BJ (cell line): ENCODE measurements around the gene MIA3. TPM values are rescaled to one million over a fixed set of nuclear protein-coding genes. Genes with fewer than 3 reads are reported as not detected.
A peak's percentile ranks its signal among the peaks of the same experiment; 100 is the strongest.

Experiments
- CTCF ChIA-PET: fragments of 350-600 bp; formaldehyde crosslinking; extraction: SDS; loops from one replicate; lab custom pipeline; 2021; ENCODE audit warnings: antibody characterized with exemption, inconsistent platforms; lab: Yijun Ruan, JAX
- POLR2A ChIA-PET: fragments of 300-600 bp; sonication (Branson Sonifier 250); formaldehyde crosslinking; extraction: SDS; loops from one replicate; lab custom pipeline; 2021; ENCODE audit warnings: antibody characterized with exemption; lab: Charles Lee
- DNase-seq: peaks from one replicate; pipeline ENCODE4 v3.0.0-alpha.2; 2011; ENCODE audit warnings: low read depth
- H3K27me3 ChIP-seq: 2 replicates; pipeline ENCODE4 v1.6.0; 2011; ENCODE audit warnings: low read length; ENCODE audit not compliant: control insufficient read depth, insufficient read depth
- H3K36me3 ChIP-seq: 2 replicates; pipeline ENCODE4 v1.5.1; 2011; ENCODE audit warnings: low read length; ENCODE audit not compliant: control insufficient read depth, insufficient read depth
- H3K4me3 ChIP-seq: 2 replicates; pipeline ENCODE4 v1.5.1; 2011; ENCODE audit warnings: low read depth, mild to moderate bottlenecking, control low read depth, low read length
- polyA plus RNA-seq: library from polyadenylated mRNA; depleted of rRNA; stranded (reverse); fragments of >200 nt; gene quantifications from 2 replicates; pipeline ENCODE4 v1.2.3, GENCODE V29; 2011
- TF ChIP-seq, protein P1 (sequence below): IDR thresholded peaks from 2 replicates; pipeline ENCODE4 v1.5.1; 2011; ENCODE audit warnings: low read depth, mild to moderate bottlenecking, control low read depth, inconsistent platforms, low read length, moderate library complexity; ENCODE audit not compliant: insufficient read depth

MIA3 gene
- polyA plus RNA-seq, 1 experiment, result 79.3 TPM

DNA sequence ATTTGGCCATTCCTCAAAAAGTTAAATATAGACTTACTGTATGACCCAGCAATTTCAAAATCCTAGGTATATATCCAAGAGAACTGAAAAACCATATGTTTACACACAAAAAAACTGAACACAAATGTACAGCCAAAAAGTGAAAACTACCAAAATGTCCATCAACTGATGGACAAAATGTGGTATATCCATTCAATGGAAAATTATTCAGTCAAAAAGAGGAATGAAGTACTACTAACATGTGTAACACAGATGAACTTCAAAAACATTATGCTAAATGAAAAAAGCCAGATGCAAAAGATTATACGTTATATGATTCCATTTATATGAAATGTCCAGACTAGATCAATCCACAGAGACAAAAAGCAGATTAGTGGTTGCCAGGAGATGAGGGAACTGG is 86.4 kb downstream of the MIA3 start:
- TF ChIP-seq, protein P1, sequence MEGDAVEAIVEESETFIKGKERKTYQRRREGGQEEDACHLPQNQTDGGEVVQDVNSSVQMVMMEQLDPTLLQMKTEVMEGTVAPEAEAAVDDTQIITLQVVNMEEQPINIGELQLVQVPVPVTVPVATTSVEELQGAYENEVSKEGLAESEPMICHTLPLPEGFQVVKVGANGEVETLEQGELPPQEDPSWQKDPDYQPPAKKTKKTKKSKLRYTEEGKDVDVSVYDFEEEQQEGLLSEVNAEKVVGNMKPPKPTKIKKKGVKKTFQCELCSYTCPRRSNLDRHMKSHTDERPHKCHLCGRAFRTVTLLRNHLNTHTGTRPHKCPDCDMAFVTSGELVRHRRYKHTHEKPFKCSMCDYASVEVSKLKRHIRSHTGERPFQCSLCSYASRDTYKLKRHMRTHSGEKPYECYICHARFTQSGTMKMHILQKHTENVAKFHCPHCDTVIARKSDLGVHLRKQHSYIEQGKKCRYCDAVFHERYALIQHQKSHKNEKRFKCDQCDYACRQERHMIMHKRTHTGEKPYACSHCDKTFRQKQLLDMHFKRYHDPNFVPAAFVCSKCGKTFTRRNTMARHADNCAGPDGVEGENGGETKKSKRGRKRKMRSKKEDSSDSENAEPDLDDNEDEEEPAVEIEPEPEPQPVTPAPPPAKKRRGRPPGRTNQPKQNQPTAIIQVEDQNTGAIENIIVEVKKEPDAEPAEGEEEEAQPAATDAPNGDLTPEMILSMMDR, result no peak
- Histone ChIP-seq H3K27me3 (no peaks in the 10 kb centered on the region), H3K4me3 (no peak overlapping the region), H3K36me3 (peaks cover 6% of the 10 kb centered on the region)
- ChIA-PET POLR2A (no interaction called here), CTCF (no interaction called here)
- no peak for DNase-seq

DNA sequence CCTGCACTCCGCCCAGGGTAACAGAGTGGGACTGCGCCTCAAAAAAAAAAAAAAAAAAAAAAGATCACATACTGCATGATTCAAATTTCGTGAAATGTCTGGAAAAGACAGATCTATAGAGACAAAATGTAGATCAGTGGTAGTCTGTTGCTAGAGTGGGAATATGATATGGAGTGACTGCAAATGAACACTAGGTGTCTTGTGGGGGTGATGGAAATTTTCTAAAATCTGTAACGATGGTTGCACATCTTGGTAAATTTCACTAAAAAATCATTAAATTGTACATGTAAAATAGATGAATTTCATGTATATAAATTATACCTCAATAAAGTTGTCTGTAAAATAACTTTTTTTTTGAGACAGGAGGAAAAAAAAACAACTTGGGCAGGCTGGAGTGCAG is 88.9 kb downstream of the MIA3 start:
- H3K36me3 ChIP-seq, result peaks cover 4% of the 10 kb centered on the region
- POLR2A ChIA-PET, result no interaction called here
- no peak for DNase-seq
- H3K27me3 ChIP-seq, result no peaks in the 10 kb centered on the region
- CTCF ChIA-PET, result no interaction called here
- H3K4me3 ChIP-seq, result no peak overlapping the region
- TF ChIP-seq, protein P1, result no peak

DNA sequence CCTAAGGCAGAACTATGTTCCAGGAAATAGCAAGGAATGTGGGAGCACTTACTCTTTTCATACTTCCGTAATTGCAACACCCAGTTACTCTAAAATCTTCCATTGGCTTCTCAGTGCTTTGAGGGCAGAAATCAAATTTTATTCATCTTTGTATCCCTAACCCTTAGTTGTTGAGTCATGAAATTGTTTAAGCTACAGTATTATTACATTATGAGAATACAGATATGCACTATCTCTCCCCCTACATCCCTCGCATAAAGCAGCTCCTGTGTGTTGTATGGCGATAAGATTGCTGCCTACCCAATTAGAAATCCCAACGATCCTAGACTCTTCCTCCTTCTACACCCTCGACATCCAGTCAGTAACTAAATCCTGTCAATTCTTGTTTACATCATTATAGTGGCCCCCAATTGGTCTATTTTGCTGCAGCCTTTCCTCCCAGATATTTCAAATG is 91.8 kb downstream of the MIA3 start:
- TF ChIP-seq, protein P1, result no peak
- CTCF ChIA-PET, result no interaction called here
- DNase-seq, result no peak
- Histone ChIP-seq H3K36me3 (no peaks in the 10 kb centered on the region), H3K27me3 (no peaks in the 10 kb centered on the region), H3K4me3 (no peak overlapping the region)
- POLR2A ChIA-PET, result no interaction called here

DNA sequence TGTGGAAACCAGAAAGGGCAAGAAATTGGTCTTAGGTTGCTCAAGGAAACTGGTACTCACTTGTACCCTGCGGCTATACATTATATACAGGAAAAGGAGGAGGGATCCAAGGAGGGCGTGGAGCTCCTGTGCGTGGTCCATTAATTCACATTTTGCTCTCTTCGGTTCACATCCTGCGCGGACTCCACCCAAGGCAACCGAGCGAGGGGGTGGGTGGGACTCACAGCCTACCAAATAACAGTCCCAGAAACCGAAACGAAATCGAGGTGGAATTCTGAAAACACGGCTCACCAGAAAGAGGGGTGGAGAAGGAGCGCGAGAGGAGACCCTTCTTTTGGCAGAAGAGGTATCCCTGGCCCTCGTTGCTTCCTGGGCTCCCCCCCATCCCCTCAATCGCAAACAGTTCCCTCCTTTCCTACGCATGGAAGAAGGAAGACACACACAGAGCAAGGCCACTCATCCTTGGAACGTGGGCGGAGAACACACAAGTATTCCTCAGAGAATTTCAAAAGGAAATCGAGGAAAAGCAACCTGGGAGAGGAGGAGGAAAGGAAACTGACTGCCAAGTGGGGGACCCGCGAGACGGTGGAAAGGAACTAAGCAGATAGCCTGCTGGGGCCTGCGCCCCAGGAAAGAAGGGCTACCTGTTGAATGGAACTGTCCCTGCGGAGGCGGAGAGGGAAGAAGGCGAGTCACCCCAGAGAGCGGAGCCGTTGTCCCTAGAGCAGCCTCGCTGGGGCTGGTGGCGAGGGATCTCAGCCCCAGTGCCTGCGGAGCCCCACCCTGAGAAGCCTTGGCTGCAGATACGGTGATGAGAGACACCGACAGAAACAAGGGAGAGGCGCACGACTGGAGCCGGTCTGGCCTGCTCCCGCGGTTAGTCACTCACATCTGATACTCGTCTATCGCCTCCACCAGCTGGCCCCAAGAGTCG is 93.7 kb downstream of the MIA3 start:
- ChIA-PET CTCF (interaction anchor here (0.6 to 1.6 kb wide), 2 partner anchors 200 to 246 kb away, joined by 3 to 5 read pairs; no protein-coding TSS in a partner anchor), POLR2A (no interaction called here)
- Histone ChIP-seq H3K36me3 (0 out of 2 replicates have a peak, but pooled peaks cover 3% of the 10 kb centered on the region), H3K27me3 (no peaks in the 10 kb centered on the region), H3K4me3 (peak overlapping the region; percentile 83)
- DNase-seq, result no peak
- TF ChIP-seq, protein P1, result no peak
